Measurements from ENCODE around the gene HLA-DPB1.

HLA-DPB1 gene

GRCh38 chr6:33075568-33076405, at the start of gene HLA-DPB1:
TSS of gene HLA-DPB1 (plus strand) at chr6:33075990. CDS start at chr6:33076042, 52 bp downstream.
- no peak within 1 kb of the TSS for H3K4me3 ChIP-seq (ENCODE audit: control insufficient read depth, low read depth, low read length)
- TF ChIP-seq, protein P1, sequence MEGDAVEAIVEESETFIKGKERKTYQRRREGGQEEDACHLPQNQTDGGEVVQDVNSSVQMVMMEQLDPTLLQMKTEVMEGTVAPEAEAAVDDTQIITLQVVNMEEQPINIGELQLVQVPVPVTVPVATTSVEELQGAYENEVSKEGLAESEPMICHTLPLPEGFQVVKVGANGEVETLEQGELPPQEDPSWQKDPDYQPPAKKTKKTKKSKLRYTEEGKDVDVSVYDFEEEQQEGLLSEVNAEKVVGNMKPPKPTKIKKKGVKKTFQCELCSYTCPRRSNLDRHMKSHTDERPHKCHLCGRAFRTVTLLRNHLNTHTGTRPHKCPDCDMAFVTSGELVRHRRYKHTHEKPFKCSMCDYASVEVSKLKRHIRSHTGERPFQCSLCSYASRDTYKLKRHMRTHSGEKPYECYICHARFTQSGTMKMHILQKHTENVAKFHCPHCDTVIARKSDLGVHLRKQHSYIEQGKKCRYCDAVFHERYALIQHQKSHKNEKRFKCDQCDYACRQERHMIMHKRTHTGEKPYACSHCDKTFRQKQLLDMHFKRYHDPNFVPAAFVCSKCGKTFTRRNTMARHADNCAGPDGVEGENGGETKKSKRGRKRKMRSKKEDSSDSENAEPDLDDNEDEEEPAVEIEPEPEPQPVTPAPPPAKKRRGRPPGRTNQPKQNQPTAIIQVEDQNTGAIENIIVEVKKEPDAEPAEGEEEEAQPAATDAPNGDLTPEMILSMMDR (IDR thresholded peaks at IDR 0.05; ENCODE audit: control insufficient read depth, insufficient read depth, low read depth, low read length, missing control alignments), result no peak
- DNase-seq (ENCODE audit: low read depth), result peak; percentile 4

DNA sequence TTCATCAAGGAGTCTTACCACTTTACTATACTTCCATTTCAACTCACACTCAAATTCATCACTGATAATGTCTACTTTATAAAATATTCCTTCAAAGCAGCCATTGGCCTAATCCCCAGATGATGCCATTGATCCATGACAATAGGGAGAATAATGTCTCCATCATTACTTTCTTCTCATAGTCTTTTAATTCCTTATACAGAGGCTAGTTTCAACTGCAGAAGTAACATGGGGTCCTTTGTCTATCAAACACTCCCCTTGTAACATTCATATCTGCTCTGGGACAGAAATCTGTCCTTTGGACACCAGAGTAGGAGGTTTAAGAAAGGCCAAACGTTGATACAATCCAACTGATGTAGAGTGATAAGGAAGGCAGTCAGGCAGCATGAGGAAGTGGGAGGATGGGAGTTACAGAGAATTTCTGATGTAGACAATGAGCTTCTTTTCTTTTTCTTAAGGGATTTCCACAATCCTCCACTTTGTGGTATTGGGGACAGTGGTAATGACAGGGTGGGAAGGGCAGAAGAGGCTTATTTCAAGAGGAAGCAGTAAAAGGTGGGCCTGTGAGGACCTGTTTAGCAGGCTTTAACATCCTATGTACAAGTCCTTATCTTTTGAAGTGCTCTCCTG, 47.5 kb upstream of the HLA-DPB1 start:
- DNase-seq (ENCODE audit: low read depth), result no peak
- TF ChIP-seq, protein P1 (IDR thresholded peaks at IDR 0.05; ENCODE audit: control insufficient read depth, insufficient read depth, low read depth, low read length, missing control alignments), result no peak

GRCh38 chr6:33029328-33030184, 46.2 kb upstream of the HLA-DPB1 start:
- H3K4me3 ChIP-seq (ENCODE audit: control insufficient read depth, low read depth, low read length), result no peak overlapping the region
- no peak for DNase-seq (ENCODE audit: low read depth)
- TF ChIP-seq, protein P1 (IDR thresholded peaks at IDR 0.05; ENCODE audit: control insufficient read depth, insufficient read depth, low read depth, low read length, missing control alignments), result no peak

More for the DNA sequence above, 47.5 kb upstream of the HLA-DPB1 start:
- H3K4me3 ChIP-seq (ENCODE audit: control insufficient read depth, low read depth, low read length), result no peak overlapping the region

- no peak for DNase-seq (ENCODE audit: low read depth)
- no peak overlapping the region for H3K4me3 ChIP-seq (ENCODE audit: control insufficient read depth, low read depth, low read length)
- TF ChIP-seq, protein P1 (IDR thresholded peaks at IDR 0.05; ENCODE audit: control insufficient read depth, insufficient read depth, low read depth, low read length, missing control alignments), result no peak
Observed at GRCh38 chr6:33030245-33030644, 45.5 kb upstream of the HLA-DPB1 start.

DNA sequence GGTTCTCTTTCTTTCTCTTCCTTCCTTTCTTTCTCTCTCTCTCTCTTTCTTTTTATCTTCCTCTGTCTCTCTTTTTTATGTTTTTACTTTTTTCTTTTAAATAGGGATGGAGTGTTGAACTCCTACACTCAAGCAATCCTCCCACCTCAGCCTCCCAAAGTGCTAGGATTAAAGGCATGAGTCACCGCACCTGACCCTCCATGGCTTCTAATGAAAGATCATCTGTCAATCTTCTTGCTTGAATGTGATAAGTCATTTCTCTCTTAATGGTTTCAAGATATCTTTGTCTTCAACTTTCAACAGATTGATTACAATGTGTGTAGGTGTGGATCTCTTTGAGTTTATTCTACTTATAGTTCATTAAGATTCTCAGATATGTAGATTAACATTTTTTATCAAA, 41.2 kb upstream of the HLA-DPB1 start:
- DNase-seq (ENCODE audit: low read depth), result no peak
- TF ChIP-seq, protein P1 (IDR thresholded peaks at IDR 0.05; ENCODE audit: control insufficient read depth, insufficient read depth, low read depth, low read length, missing control alignments), result no peak

GRCh38 chr6:33036535-33036934, 39.3 kb upstream of the HLA-DPB1 start:
- TF ChIP-seq, protein P1 (IDR thresholded peaks at IDR 0.05; ENCODE audit: control insufficient read depth, insufficient read depth, low read depth, low read length, missing control alignments), result no peak
- no peak overlapping the region for H3K4me3 ChIP-seq (ENCODE audit: control insufficient read depth, low read depth, low read length)
- DNase-seq (ENCODE audit: low read depth), result no peak

More for the DNA sequence above, 41.2 kb upstream of the HLA-DPB1 start:
- H3K4me3 ChIP-seq (ENCODE audit: control insufficient read depth, low read depth, low read length), result no peak overlapping the region
